ENCODE data around the gene REELD1. TPM values are rescaled to one million over a fixed set of nuclear protein-coding genes. Genes with fewer than 3 reads are reported as not detected.

Gene REELD1
- total RNA-seq, 2 donors from 2014 or later: 0.13 TPM; not detected in 1

DNA sequence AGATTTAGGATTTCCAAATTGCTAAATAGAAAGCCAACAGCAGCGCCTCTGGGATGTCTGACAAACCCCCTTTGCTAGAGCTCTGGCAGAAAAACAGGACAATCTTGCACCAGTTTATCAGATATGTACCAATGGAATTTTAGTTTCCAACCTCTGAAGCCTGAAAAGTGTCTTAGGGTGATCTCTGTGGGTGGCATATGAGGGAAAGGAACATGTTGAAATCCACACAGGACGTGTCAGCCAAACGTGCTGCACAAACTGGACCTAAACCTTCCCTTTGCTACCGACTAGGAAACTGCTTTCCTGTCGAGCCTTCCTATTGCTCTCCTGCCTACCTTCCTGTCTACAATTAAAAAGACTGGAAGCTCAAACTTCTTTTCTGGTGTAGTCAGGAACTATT lies 53.5 kb downstream of the REELD1 start:
- DNase-seq: no peak
- Mint-ChIP-seq H3K27ac (no peak overlapping the region), H3K36me3 (ENCODE audit: low read depth) (no peaks in the 10 kb centered on the region), H3K27me3 (ENCODE audit: insufficient read depth) (no peaks in the 10 kb centered on the region), H3K4me3 (no peak overlapping the region), H3K4me1 (no peaks in the 10 kb centered on the region), H3K9me3 (no peaks in the 10 kb centered on the region)
- Histone ChIP-seq H3K4me3 (ENCODE audit: low read length) (no peak overlapping the region), H3K4me1 (ENCODE audit: control insufficient read depth, insufficient read depth, low read length) (no peaks in the 10 kb centered on the region), H3K9me3 (ENCODE audit: control insufficient read depth, low read length) (no peaks in the 10 kb centered on the region), H3K9ac (ENCODE audit: extremely low read depth, low read length, poor library complexity, severe bottlenecking) (no peak overlapping the region), H3K36me3 (ENCODE audit: control insufficient read depth, insufficient read depth, low read length) (no peaks in the 10 kb centered on the region), H3K27ac (ENCODE audit: low read depth, low read length) (no peak overlapping the region), H3K27me3 (ENCODE audit: control insufficient read depth, insufficient read depth, low read length, poor library complexity, severe bottlenecking) (no peaks in the 10 kb centered on the region)
- 90 to 100% methylated on average over 3 to 5 of the region's 5 CpGs for WGBS, 2 experiments (ENCODE audit: insufficient coverage in 1 of 2, insufficient read length in 1 of 2)
- TF ChIP-seq, protein P1, sequence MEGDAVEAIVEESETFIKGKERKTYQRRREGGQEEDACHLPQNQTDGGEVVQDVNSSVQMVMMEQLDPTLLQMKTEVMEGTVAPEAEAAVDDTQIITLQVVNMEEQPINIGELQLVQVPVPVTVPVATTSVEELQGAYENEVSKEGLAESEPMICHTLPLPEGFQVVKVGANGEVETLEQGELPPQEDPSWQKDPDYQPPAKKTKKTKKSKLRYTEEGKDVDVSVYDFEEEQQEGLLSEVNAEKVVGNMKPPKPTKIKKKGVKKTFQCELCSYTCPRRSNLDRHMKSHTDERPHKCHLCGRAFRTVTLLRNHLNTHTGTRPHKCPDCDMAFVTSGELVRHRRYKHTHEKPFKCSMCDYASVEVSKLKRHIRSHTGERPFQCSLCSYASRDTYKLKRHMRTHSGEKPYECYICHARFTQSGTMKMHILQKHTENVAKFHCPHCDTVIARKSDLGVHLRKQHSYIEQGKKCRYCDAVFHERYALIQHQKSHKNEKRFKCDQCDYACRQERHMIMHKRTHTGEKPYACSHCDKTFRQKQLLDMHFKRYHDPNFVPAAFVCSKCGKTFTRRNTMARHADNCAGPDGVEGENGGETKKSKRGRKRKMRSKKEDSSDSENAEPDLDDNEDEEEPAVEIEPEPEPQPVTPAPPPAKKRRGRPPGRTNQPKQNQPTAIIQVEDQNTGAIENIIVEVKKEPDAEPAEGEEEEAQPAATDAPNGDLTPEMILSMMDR (conservative IDR thresholded peaks at IDR 0.05): no peak

DNA sequence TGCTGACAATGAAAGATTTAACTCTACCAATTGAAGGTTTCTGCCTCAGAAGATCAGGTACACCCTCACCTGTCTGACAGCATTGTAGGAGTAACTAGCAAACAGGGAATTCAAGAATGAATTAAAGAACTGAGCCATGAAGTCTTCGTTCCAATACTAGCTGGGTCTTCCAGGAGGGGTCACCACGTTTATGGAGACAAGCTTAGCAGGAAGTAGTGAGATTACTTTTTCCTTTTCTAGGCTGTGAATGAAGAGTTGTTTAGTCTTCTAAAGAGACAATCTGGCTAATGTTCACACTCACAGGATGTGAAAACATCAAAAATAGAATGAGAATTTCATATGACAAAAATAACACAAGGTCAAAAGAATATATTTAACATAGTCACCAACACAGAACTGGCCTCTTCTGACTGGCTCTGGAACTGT lies 54.9 kb downstream of the REELD1 start:
- Histone ChIP-seq H3K9me3 (ENCODE audit: control insufficient read depth, low read length) (no peaks in the 10 kb centered on the region), H3K27me3 (ENCODE audit: control insufficient read depth, insufficient read depth, low read length, poor library complexity, severe bottlenecking) (no peaks in the 10 kb centered on the region), H3K27ac (ENCODE audit: low read depth, low read length) (no peak overlapping the region), H3K9ac (ENCODE audit: extremely low read depth, low read length, poor library complexity, severe bottlenecking) (no peak overlapping the region), H3K4me3 (ENCODE audit: low read length) (no peak overlapping the region), H3K36me3 (ENCODE audit: control insufficient read depth, insufficient read depth, low read length) (no peaks in the 10 kb centered on the region), H3K4me1 (ENCODE audit: control insufficient read depth, insufficient read depth, low read length) (no peaks in the 10 kb centered on the region)
- no peak overlapping the region for H3K27ac Mint-ChIP-seq
- no peaks in the 10 kb centered on the region for H3K4me1 Mint-ChIP-seq
- H3K4me3 Mint-ChIP-seq: no peak overlapping the region
- TF ChIP-seq, protein P1 (conservative IDR thresholded peaks at IDR 0.05): no peak
- WGBS, 2 experiments (ENCODE audit: insufficient coverage in 1 of 2, insufficient read length in 1 of 2): 83 to 100% methylated on average over 2 of the region's 2 CpGs
- H3K27me3 Mint-ChIP-seq (ENCODE audit: insufficient read depth): no peaks in the 10 kb centered on the region
- no peak for DNase-seq
- no peaks in the 10 kb centered on the region for H3K9me3 Mint-ChIP-seq
- no peaks in the 10 kb centered on the region for H3K36me3 Mint-ChIP-seq (ENCODE audit: low read depth)

DNA sequence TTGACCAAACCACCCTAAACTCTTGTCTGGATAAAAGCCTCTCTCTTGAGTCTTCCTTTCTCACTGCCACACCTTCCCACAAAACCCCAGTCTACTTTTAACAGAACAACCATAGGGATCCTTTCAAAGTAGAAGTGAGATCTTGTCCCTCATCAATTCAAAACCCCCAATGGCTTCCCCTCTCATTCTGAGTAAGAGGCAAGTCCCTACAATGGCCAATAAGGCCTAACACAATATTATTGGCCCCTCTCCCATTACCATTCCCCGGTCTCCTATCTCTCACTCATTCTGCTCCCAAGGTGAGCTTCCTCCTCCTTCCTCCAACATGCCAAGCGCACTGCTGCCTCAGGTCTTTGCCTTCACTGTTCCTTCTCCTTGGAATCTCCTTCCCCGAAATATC lies 57.1 kb downstream of the REELD1 start:
- no peaks in the 10 kb centered on the region for H3K27me3 ChIP-seq (ENCODE audit: control insufficient read depth, insufficient read depth, low read length, poor library complexity, severe bottlenecking)
- H3K9ac ChIP-seq (ENCODE audit: extremely low read depth, low read length, poor library complexity, severe bottlenecking): no peak overlapping the region
- H3K9me3 ChIP-seq (ENCODE audit: control insufficient read depth, low read length): no peaks in the 10 kb centered on the region
- no peak overlapping the region for H3K4me3 ChIP-seq (ENCODE audit: low read length)
- no peaks in the 10 kb centered on the region for H3K36me3 ChIP-seq (ENCODE audit: control insufficient read depth, insufficient read depth, low read length)
- no peak for DNase-seq
- no peak overlapping the region for H3K27ac ChIP-seq (ENCODE audit: low read depth, low read length)
- TF ChIP-seq, protein P1 (conservative IDR thresholded peaks at IDR 0.05): no peak
- no peaks in the 10 kb centered on the region for H3K36me3 Mint-ChIP-seq (ENCODE audit: low read depth)
- H3K4me3 Mint-ChIP-seq: no peak overlapping the region
- H3K4me1 Mint-ChIP-seq: no peaks in the 10 kb centered on the region
- no peaks in the 10 kb centered on the region for H3K27me3 Mint-ChIP-seq (ENCODE audit: insufficient read depth)
- 90 to 97% methylated on average over 3 of the region's 3 CpGs for WGBS, 2 experiments (ENCODE audit: insufficient coverage in 1 of 2, insufficient read length in 1 of 2)
- H3K27ac Mint-ChIP-seq: no peak overlapping the region
- no peaks in the 10 kb centered on the region for H3K9me3 Mint-ChIP-seq
- no peaks in the 10 kb centered on the region for H3K4me1 ChIP-seq (ENCODE audit: control insufficient read depth, insufficient read depth, low read length)

Data from endodermal cell (in vitro differentiated cells).